NCI-H748 (cell line): ENCODE results near the gene MAT2B.

Experiments
- DNase-seq: peaks from one replicate; lab custom pipeline; 2025; ENCODE audit not compliant: unreplicated experiment; lab: John Stamatoyannopoulos, UW

The MAT2B gene

GRCh38 chr5:163548649-163549048, 43.2 kb downstream of the MAT2B start:
- DNase-seq: no peak

- no peak for DNase-seq
Measured at GRCh38 chr5:163551156-163551555, 45.7 kb downstream of the MAT2B start.

- DNase-seq: no peak
Measured at GRCh38 chr5:163552536-163552935, 47.1 kb downstream of the MAT2B start.

GRCh38 chr5:163561339-163561738, 55.9 kb downstream of the MAT2B start:
- DNase-seq: no peak

GRCh38 chr5:163562071-163562470, 56.7 kb downstream of the MAT2B start:
- no peak for DNase-seq

GRCh38 chr5:163563112-163563511, 57.7 kb downstream of the MAT2B start:
- no peak for DNase-seq

GRCh38 chr5:163563880-163564279, 58.5 kb downstream of the MAT2B start:
- DNase-seq: no peak

- DNase-seq: peak; percentile 70
Measured at GRCh38 chr5:163564321-163564938, 59.0 kb downstream of the MAT2B start.

GRCh38 chr5:163565492-163565891, 60.1 kb downstream of the MAT2B start:
- DNase-seq: no peak

GRCh38 chr5:163565931-163566608, 60.7 kb downstream of the MAT2B start:
- DNase-seq: peak; percentile 75

- DNase-seq: no peak
Measured at GRCh38 chr5:163566678-163567077, 61.3 kb downstream of the MAT2B start.

- DNase-seq: no peak
Measured at GRCh38 chr5:163567811-163568210, 62.4 kb downstream of the MAT2B start.
